B cell (primary cell): ENCODE results near the gene HMGN4. TPM values are rescaled to one million over a fixed set of nuclear protein-coding genes. Genes with fewer than 3 reads are reported as not detected.

Experiments
- ATAC-seq: fragments of 200-7000 bp; cut with Tn5 transposase; one replicate; pipeline ENCODE4 v1.10.0; 2021; ENCODE audit warnings: low read depth, mild to moderate bottlenecking, moderate number of reproducible peaks, moderate library complexity
- CTCF ChIA-PET: fragments of 350-600 bp; sonication (Branson Sonifier 250); formaldehyde crosslinking; loops from one replicate; lab custom pipeline; 2021; ENCODE audit warnings: antibody characterized with exemption, inconsistent platforms; lab: Charles Lee
- POLR2A ChIA-PET: fragments of 350-600 bp; sonication (Branson Sonifier 250); formaldehyde crosslinking; loops from one replicate; lab custom pipeline; 2021; ENCODE audit warnings: antibody characterized with exemption; lab: Charles Lee
- DNase-seq: peaks from one replicate; pipeline ENCODE4 v3.0.0; 2013
- H2AFZ ChIP-seq: 2 replicates; pipeline ENCODE4 v1.6.1; 2012; ENCODE audit warnings: mild to moderate bottlenecking, low read depth, low read length; ENCODE audit not compliant: insufficient read depth, poor library complexity, severe bottlenecking
- H3K27ac ChIP-seq, 2 donors: 1 replicate in 1 of 2; 2 replicates in 1 of 2; pipeline ENCODE4 v1.5.1; 2012 to 2013; ENCODE audit warnings: low read length in 2 of 2, mild to moderate bottlenecking in 2 of 2, moderate library complexity in 1 of 2
- H3K27me3 ChIP-seq, 4 experiments: fragments of 200-600 bp in 1 of 4; sonication (generic) in 1 of 4; replicated peaks in 1 of 4; 1 replicate in 2 of 4; 2 replicates in 2 of 4; pipeline versions ENCODE4 v1.6.1 to v1.7.0; 2013 to 2016; ENCODE audit warnings: low read length in 3 of 4, mild to moderate bottlenecking in 2 of 4, mixed read lengths in 1 of 4, moderate library complexity in 1 of 4; ENCODE audit not compliant: insufficient read depth in 4 of 4, control insufficient read depth in 3 of 4; ENCODE audit errors: control extremely low read depth in 1 of 4
- H3K36me3 ChIP-seq, 2 experiments: replicated peaks in 1 of 2; 1 replicate in 1 of 2; 2 replicates in 1 of 2; pipeline versions ENCODE4 v1.6.1 to v1.7.1; 2013; ENCODE audit warnings: low read length in 1 of 2; ENCODE audit not compliant: insufficient read depth in 2 of 2, control insufficient read depth in 1 of 2; ENCODE audit errors: control extremely low read depth in 1 of 2, extremely low read depth in 1 of 2
- H3K4me1 ChIP-seq, 2 donors: fragments of 200-600 bp in 1 of 2; sonication (generic) in 1 of 2; 1 replicate in 1 of 2; 2 replicates in 1 of 2; pipeline versions ENCODE4 v1.5.1 to v1.6.1; 2013 to 2017; ENCODE audit warnings: low read length in 2 of 2; ENCODE audit not compliant: control insufficient read depth in 2 of 2, insufficient read depth in 2 of 2
- H3K4me2 ChIP-seq: replicated peaks from 2 replicates; pipeline ENCODE3; 2012; ENCODE audit warnings: mild to moderate bottlenecking, low read depth, low read length; ENCODE audit not compliant: poor library complexity, severe bottlenecking
- H3K4me3 ChIP-seq, 5 experiments: fragments of 200-600 bp in 1 of 5; sonication (generic) in 1 of 5; 1 replicate in 3 of 5; 2 replicates in 2 of 5; pipeline versions ENCODE4 v1.5.1 to v1.7.0; 2011 to 2016; ENCODE audit warnings: low read length in 4 of 5, mild to moderate bottlenecking in 4 of 5, low read depth in 2 of 5, control low read depth in 1 of 5, moderate library complexity in 1 of 5; ENCODE audit not compliant: insufficient read depth in 1 of 5; ENCODE audit errors: control extremely low read depth in 1 of 5, extremely low read depth in 1 of 5
- H3K79me2 ChIP-seq: fragments of 200-600 bp; sonication (generic); one replicate; pipeline ENCODE4 v1.6.0; 2016; ENCODE audit warnings: low read length; ENCODE audit not compliant: control insufficient read depth, insufficient read depth
- H3K9ac ChIP-seq: fragments of 200-600 bp; sonication (generic); 2 replicates; pipeline ENCODE4 v1.6.1; 2017; ENCODE audit warnings: mild to moderate bottlenecking, low read length, moderate library complexity
- H3K9me3 ChIP-seq, 3 donors: one replicate each; pipeline versions ENCODE4 v1.6.1 to v1.7.1; 2013; ENCODE audit warnings: low read length in 2 of 3; ENCODE audit not compliant: control insufficient read depth in 2 of 3, insufficient read depth in 1 of 3; ENCODE audit errors: control extremely low read depth in 1 of 3
- H4K20me1 ChIP-seq: 2 replicates; pipeline ENCODE4 v1.6.0; 2012; ENCODE audit warnings: mild to moderate bottlenecking, low read length; ENCODE audit not compliant: insufficient read depth, control insufficient read depth, poor library complexity, severe bottlenecking
- H3K27ac Mint-ChIP-seq: one replicate; pipeline ENCODE4 v1.8.0; 2021; ENCODE audit warnings: mixed read lengths
- H3K27me3 Mint-ChIP-seq: one replicate; pipeline ENCODE4 v1.8.0; 2021; ENCODE audit warnings: mixed read lengths
- H3K4me1 Mint-ChIP-seq: one replicate; pipeline ENCODE4 v1.8.0; 2021; ENCODE audit warnings: mixed read lengths
- H3K4me3 Mint-ChIP-seq: one replicate; pipeline ENCODE4 v1.8.0; 2021; ENCODE audit warnings: mixed read lengths
- H3K9me3 Mint-ChIP-seq: one replicate; pipeline ENCODE4 v1.8.0; 2022; ENCODE audit warnings: mixed read lengths; ENCODE audit not compliant: insufficient read depth
- EZH2 ChIP-seq: IDR thresholded peaks from 2 replicates; pipeline ENCODE4 v1.6.1; 2012; ENCODE audit warnings: borderline replicate concordance, low read depth, mild to moderate bottlenecking, moderate library complexity, low read length; ENCODE audit not compliant: insufficient read depth, poor library complexity, severe bottlenecking
- WGBS: methylation state at CpG from one replicate; pipeline ENCODE4 v1.1.5; 2013; ENCODE audit warnings: missing lambda C conversion rate; ENCODE audit not compliant: insufficient coverage; 5-methylcytosine and 5-hydroxymethylcytosine counted together
- intact Hi-C: fragments of 100-400 bp; cut with micrococcal nuclease; formaldehyde crosslinking; loops from one replicate; pipeline ENCODE4 v1.10.0; 2022
- polyA plus RNA-seq: library from polyadenylated mRNA; depleted of rRNA; stranded (reverse); fragments of >200 nt; gene quantifications from 2 replicates; pipeline ENCODE4 v1.2.3, GENCODE V29; 2012
- total RNA-seq, 2 donors: library from RNA; stranded (reverse); fragments of 120-200 nt in 1 of 2; gene quantifications; 1 replicate in 1 of 2; 2 replicates in 1 of 2; pipeline versions ENCODE4 v1.2.3 to v1.2.4, GENCODE V29; 2013 to 2022
- TF ChIP-seq, protein P1 (sequence below): fragments of 200-600 bp; IDR thresholded peaks from one replicate; pipeline ENCODE4 v1.8.0; 2022; ENCODE audit warnings: antibody characterized with exemption, mild to moderate bottlenecking

HMGN4 gene
- total and polyA plus RNA-seq, 2 donors (not counting 1 experiment from before 2014, with no cell fraction given) = 37.7 to 81.1 TPM

DNA sequence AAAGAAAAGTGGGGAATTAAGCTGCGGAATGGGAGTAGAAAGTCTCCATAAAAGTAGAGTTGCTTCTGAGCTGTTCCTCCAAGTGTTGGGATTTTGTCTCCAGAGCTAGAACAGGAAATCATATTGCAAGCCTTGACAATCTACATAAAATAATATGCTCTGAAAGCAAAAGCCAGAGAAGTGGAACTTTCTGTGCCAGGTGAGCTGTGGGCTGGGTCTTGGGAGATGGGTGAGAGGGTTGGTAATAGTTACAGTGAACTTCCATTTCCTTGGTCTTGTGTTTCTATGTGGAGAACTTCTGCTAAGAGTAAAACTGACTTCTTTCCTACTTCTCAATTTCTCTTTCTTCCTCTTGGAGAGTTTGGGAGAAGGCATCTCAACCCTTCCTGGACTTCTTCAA is 6.3 kb upstream of the HMGN4 start:
- no CpG with 5 or more reads among the region's 1 CpG for WGBS
- peak overlapping the region; percentile 45 to 78 for H3K27ac ChIP-seq
- H3K4me3 Mint-ChIP-seq = peak overlapping the region; percentile 99
- ATAC-seq (no peak), DNase-seq (peak; percentile 46)
- H3K36me3 ChIP-seq = no peaks in the 10 kb centered on the region
- H2AFZ ChIP-seq = no peak overlapping the region
- ChIA-PET CTCF (interaction anchor here (0.6 to 3.7 kb wide), 10 partner anchors 11 to 1362 kb away, joined by 3 to 27 read pairs (median 6); a partner anchor contains a TSS), POLR2A (interaction anchor here (2.3 kb wide), 1 partner anchor 58 kb away, joined by 7 read pairs; no protein-coding TSS in a partner anchor)
- no peak overlapping the region for H3K4me3 ChIP-seq
- H3K9me3 Mint-ChIP-seq = no peaks in the 10 kb centered on the region
- peaks cover 22 to 26% of the 10 kb centered on the region in 2 donors for H3K4me1 ChIP-seq
- H3K4me1 Mint-ChIP-seq = peaks cover 42% of the 10 kb centered on the region
- TF ChIP-seq, protein P1, sequence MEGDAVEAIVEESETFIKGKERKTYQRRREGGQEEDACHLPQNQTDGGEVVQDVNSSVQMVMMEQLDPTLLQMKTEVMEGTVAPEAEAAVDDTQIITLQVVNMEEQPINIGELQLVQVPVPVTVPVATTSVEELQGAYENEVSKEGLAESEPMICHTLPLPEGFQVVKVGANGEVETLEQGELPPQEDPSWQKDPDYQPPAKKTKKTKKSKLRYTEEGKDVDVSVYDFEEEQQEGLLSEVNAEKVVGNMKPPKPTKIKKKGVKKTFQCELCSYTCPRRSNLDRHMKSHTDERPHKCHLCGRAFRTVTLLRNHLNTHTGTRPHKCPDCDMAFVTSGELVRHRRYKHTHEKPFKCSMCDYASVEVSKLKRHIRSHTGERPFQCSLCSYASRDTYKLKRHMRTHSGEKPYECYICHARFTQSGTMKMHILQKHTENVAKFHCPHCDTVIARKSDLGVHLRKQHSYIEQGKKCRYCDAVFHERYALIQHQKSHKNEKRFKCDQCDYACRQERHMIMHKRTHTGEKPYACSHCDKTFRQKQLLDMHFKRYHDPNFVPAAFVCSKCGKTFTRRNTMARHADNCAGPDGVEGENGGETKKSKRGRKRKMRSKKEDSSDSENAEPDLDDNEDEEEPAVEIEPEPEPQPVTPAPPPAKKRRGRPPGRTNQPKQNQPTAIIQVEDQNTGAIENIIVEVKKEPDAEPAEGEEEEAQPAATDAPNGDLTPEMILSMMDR = no peak
- TF ChIP-seq EZH2 = no peak
- H3K27ac Mint-ChIP-seq = peak overlapping the region; percentile 97
- H3K79me2 ChIP-seq = no peaks in the 10 kb centered on the region
- H3K27me3 Mint-ChIP-seq = no peaks in the 10 kb centered on the region
- peak overlapping the region; percentile 79 for H3K4me2 ChIP-seq
- H4K20me1 ChIP-seq = no peaks in the 10 kb centered on the region
- no peaks in the 10 kb centered on the region for H3K9me3 ChIP-seq
- H3K9ac ChIP-seq = no peak overlapping the region
- intact Hi-C loops = loop anchor here (1.0 kb wide), 1 partner anchor 11 kb away; no protein-coding TSS in a partner anchor
- no peaks in the 10 kb centered on the region for H3K27me3 ChIP-seq
